HEK293T (cell line): ENCODE results near the gene KRT83.

Experiments
- CTBP1 ChIP-seq: fragments of 450-650 bp; IDR thresholded peaks from 2 replicates; pipeline ENCODE4 v1.6.1; 2016; ENCODE audit warnings: borderline replicate concordance
- FOXA1 ChIP-seq: fragments of 450-650 bp; IDR thresholded peaks from 2 replicates; pipeline ENCODE4 v1.6.1; 2016; ENCODE audit warnings: mild to moderate bottlenecking
- SP1 ChIP-seq: fragments of 450-650 bp; IDR thresholded peaks from 2 replicates; pipeline ENCODE4 v1.6.1; 2017
- TF ChIP-seq, protein P1 (sequence below): fragments of 450-650 bp; IDR thresholded peaks from 2 replicates; pipeline ENCODE4 v1.6.1; 2016

DNA sequence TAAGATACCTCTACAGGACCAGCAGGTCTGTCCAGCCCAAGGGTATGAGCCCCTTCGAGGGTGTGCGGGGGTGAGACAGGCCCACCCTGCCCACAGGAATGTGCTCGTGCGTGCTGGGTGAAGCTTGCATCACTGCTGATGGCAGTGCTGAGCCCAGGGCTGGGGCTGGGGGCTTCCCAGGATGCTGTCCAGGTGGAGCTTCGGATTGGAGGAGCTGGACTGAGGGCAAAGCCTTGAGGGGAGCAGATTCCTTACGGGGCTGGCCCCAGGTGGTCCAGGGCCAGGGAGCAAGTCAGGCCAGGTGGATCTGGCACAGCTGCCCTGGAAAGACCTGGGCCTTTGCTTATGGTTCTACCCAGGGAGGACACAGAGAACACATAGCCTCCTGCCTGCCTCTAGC, 48.6 kb upstream of the KRT83 start:
- TF ChIP-seq, protein P1, sequence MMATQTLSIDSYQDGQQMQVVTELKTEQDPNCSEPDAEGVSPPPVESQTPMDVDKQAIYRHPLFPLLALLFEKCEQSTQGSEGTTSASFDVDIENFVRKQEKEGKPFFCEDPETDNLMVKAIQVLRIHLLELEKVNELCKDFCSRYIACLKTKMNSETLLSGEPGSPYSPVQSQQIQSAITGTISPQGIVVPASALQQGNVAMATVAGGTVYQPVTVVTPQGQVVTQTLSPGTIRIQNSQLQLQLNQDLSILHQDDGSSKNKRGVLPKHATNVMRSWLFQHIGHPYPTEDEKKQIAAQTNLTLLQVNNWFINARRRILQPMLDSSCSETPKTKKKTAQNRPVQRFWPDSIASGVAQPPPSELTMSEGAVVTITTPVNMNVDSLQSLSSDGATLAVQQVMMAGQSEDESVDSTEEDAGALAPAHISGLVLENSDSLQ = no peak
- TF ChIP-seq CTBP1 = no peak
- no peak for TF ChIP-seq FOXA1
- TF ChIP-seq SP1 = no peak
